PC-3 (cell line): Measurements from ENCODE around the gene ZIM2.

Experiments
- CTCF ChIP-seq: fragments of 300-600 bp; sonication (generic); conservative IDR thresholded peaks from 2 replicates; pipeline ENCODE4 v1.5.1; 2017; ENCODE audit warnings: antibody characterized with exemption, low read depth, mild to moderate bottlenecking, low read length
- EZH2 ChIP-seq: fragments of 300-600 bp; sonication (generic); IDR thresholded peaks from one replicate; pipeline ENCODE4 v1.6.1; 2017; ENCODE audit warnings: antibody characterized with exemption, mild to moderate bottlenecking, low read length; ENCODE audit not compliant: unreplicated experiment
- EZH2phosphoT487 ChIP-seq: fragments of 300-600 bp; sonication (generic); IDR thresholded peaks from 2 replicates; pipeline ENCODE4 v1.6.1; 2018; ENCODE audit warnings: mild to moderate bottlenecking, antibody characterized with exemption, low read length, borderline replicate concordance

GRCh38 chr19:56814656-56815055, 25.9 kb downstream of the ZIM2 start:
- TF ChIP-seq CTCF (no peak), EZH2 (no peak), EZH2phosphoT487 (no peak)
